Airway epithelial cell (primary cell): ENCODE data around the gene VPS39. TPM values are rescaled to one million over a fixed set of nuclear protein-coding genes. Genes with fewer than 3 reads are reported as not detected.

Source experiments
- total RNA-seq: library from RNA; depleted of rRNA; stranded (reverse); fragments of >200 nt; gene quantifications from 2 replicates; pipeline ENCODE4 v1.2.3, GENCODE V29; 2015

The VPS39 gene
- total RNA-seq = 15.1 and 24.8 TPM in 2 replicates

GRCh38 chr15:42207674-42208579 lies at the start of gene VPS39:
Gene VPS39 (minus strand): TSS chr15:42208304. CDS start chr15:42208153, 151 bp downstream.

GRCh38 chr15:42156243-42156922 lies 51.7 kb downstream of the VPS39 start, which contains the start of gene PLA2G4F:
Gene PLA2G4F (minus strand): TSS chr15:42156636. CDS start chr15:42156549, 87 bp downstream.

Other genes starting within 250 kb of the VPS39 start
- gene EHD4, start 235.7 kb downstream of the VPS39 start, total RNA-seq = 30.4 and 38.6 TPM in 2 replicates
- 3.7 and 5.1 TPM in 2 replicates for gene PLA2G4E, start 187.3 kb downstream of the VPS39 start, total RNA-seq
- not detected in 2 replicates for gene PLA2G4D, start 113.7 kb downstream of the VPS39 start, total RNA-seq
- gene PLA2G4F, start 51.7 kb downstream of the VPS39 start, total RNA-seq = 3.5 and 10.7 TPM in 2 replicates
- gene GANC, start 64.9 kb upstream of the VPS39 start, total RNA-seq = 14.9 and 19.3 TPM in 2 replicates
- gene TMEM87A, start 65.1 kb upstream of the VPS39 start, total RNA-seq = 48.7 and 58.2 TPM in 2 replicates
- 1.5 and 1.7 TPM in 2 replicates for gene CAPN3, start 151.2 kb upstream of the VPS39 start, total RNA-seq